HepG2 (cell line): Measurements from ENCODE around the gene GTF2A1. TPM values are rescaled to one million over a fixed set of nuclear protein-coding genes. Genes with fewer than 3 reads are reported as not detected.

Experiments used
- CBX5 ChIP-seq: sonication (generic); formaldehyde crosslinking; IDR thresholded peaks from 2 replicates; pipeline ENCODE4 v1.4.0; 2020; ENCODE audit warnings: missing genetic modification reagents, borderline replicate concordance
- EHMT2 ChIP-seq: fragments of 200-600 bp; sonication (generic); IDR thresholded peaks from 2 replicates; pipeline ENCODE4 v1.7.0; 2017; ENCODE audit warnings: antibody characterized with exemption, low read depth, low read length, borderline replicate concordance
- NBN ChIP-seq: fragments of 450-650 bp; conservative IDR thresholded peaks from 2 replicates; pipeline ENCODE4 v1.6.1; 2017
- NFRKB ChIP-seq: fragments of 450-650 bp; IDR thresholded peaks from 2 replicates; pipeline ENCODE4 v1.6.1; 2017
- PCBP1 ChIP-seq: fragments of 200-400 bp; formaldehyde crosslinking; IDR thresholded peaks from 2 replicates; pipeline ENCODE4 v1.6.1; 2017; ENCODE audit warnings: mild to moderate bottlenecking, low read depth, low read length, borderline replicate concordance
- TAF1 ChIP-seq: sonication (generic); formaldehyde crosslinking; IDR thresholded peaks from 2 replicates; pipeline ENCODE4 v1.4.0; 2020; ENCODE audit warnings: missing genetic modification reagents
- ZFP36L1 ChIP-seq: sonication (generic); formaldehyde crosslinking; IDR thresholded peaks from 2 replicates; pipeline ENCODE4 v1.8.0; 2022; ENCODE audit warnings: mild to moderate bottlenecking, missing genetic modification reagents, moderate library complexity
- polyA plus RNA-seq, 8 experiments: library from polyadenylated mRNA; depleted of rRNA in 3 of 8; stranded (reverse) in 7 of 8; unstranded in 1 of 8; fragments of >200 nt; fragmentation: Illumina TruSeq in 4 of 8; extraction: Trizol in 4 of 8; gene quantifications; 2 replicates each; pipeline versions ENCODE4 v1.2.1 to v1.2.3, GENCODE V29; 2011 to 2016; ENCODE audit warnings: low read depth in 4 of 8, missing spikeins in 1 of 8, mixed read lengths in 1 of 8; ENCODE audit not compliant: insufficient read depth in 1 of 8
- total RNA-seq, 5 experiments: library from RNA; depleted of rRNA; stranded (reverse); fragments of >200 nt; fragmentation: Illumina TruSeq; extraction: Trizol; gene quantifications; 2 replicates each; pipeline ENCODE4 v1.2.3, GENCODE V29; 2016; ENCODE audit warnings: low read depth in 1 of 5
- TF ChIP-seq, protein P1 (sequence below): sonication (generic); formaldehyde crosslinking; IDR thresholded peaks from 2 replicates; pipeline ENCODE4 v1.5.0; 2020; ENCODE audit warnings: missing genetic modification reagents
- TF ChIP-seq, protein P2 (sequence below): sonication (generic); formaldehyde crosslinking; IDR thresholded peaks from 2 replicates; pipeline ENCODE4 v1.4.0; 2020; ENCODE audit warnings: missing genetic modification reagents
- TF ChIP-seq, protein P3 (sequence below): sonication (generic); formaldehyde crosslinking; IDR thresholded peaks from 2 replicates; pipeline ENCODE4 v1.5.1; 2020; ENCODE audit warnings: missing genetic modification reagents, mild to moderate bottlenecking, borderline replicate concordance
- TF ChIP-seq, protein P4 (sequence below): IDR thresholded peaks from 2 replicates; pipeline ENCODE4 v1.6.1; 2016; ENCODE audit warnings: low read depth, missing genetic modification reagents, missing compliant biosample characterization

The GTF2A1 gene
- total and polyA plus RNA-seq, 2 of the 13 experiments (the other 11 are each of a cell fraction or from before 2014, with no cell fraction given): 14.9 to 17.5 TPM

DNA sequence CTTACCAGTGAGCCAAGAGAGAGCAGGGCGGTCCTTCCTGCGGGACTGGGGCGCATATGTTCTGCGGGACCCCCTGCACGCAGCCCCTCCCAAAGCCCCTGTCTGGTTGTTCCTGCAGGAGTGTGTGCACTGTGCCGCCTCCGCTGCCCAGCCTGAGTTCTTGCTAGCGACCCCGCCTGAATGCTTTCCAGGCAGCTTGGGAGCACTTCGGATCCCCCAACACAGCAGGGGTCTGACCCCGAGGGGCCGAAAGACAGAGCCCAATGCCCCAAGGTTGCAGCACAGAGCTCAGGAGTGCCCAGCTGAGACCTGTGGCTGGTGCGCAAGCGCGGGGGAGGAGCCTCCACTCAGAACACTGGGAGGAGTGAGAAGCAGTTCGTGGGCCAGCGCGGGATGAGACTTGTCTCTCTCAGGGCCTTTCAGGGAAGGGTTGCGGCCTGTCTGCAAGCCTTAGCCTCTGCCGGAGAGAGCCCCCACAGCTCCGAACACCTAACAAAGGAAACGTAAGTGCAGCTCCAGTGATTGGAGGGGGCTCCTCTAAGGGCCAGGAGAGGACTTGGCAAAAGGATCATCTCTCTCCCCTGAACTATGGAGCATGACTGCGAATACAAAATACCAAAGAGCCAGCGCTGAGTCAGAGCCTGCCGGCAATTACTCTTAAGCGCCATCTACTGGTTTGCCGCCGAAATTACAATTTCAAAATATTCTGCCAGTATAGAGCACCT is 50.5 kb downstream of the GTF2A1 start (continued):
- TF ChIP-seq, protein P1, sequence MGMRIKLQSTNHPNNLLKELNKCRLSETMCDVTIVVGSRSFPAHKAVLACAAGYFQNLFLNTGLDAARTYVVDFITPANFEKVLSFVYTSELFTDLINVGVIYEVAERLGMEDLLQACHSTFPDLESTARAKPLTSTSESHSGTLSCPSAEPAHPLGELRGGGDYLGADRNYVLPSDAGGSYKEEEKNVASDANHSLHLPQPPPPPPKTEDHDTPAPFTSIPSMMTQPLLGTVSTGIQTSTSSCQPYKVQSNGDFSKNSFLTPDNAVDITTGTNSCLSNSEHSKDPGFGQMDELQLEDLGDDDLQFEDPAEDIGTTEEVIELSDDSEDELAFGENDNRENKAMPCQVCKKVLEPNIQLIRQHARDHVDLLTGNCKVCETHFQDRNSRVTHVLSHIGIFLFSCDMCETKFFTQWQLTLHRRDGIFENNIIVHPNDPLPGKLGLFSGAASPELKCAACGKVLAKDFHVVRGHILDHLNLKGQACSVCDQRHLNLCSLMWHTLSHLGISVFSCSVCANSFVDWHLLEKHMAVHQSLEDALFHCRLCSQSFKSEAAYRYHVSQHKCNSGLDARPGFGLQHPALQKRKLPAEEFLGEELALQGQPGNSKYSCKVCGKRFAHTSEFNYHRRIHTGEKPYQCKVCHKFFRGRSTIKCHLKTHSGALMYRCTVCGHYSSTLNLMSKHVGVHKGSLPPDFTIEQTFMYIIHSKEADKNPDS (CRISPR knock-in tag): no peak
- TF ChIP-seq NFRKB (no peak), ZFP36L1 (CRISPR knock-in tag) (0 out of 2 replicates have a peak, but pooled peaks have one; percentile 55), PCBP1 (no peak), CBX5 (no peak), EHMT2 (no peak; the same call in 1 of the 2 replicates), TAF1 (CRISPR knock-in tag) (peak; percentile 88), NBN (no peak)
- TF ChIP-seq, protein P2, sequence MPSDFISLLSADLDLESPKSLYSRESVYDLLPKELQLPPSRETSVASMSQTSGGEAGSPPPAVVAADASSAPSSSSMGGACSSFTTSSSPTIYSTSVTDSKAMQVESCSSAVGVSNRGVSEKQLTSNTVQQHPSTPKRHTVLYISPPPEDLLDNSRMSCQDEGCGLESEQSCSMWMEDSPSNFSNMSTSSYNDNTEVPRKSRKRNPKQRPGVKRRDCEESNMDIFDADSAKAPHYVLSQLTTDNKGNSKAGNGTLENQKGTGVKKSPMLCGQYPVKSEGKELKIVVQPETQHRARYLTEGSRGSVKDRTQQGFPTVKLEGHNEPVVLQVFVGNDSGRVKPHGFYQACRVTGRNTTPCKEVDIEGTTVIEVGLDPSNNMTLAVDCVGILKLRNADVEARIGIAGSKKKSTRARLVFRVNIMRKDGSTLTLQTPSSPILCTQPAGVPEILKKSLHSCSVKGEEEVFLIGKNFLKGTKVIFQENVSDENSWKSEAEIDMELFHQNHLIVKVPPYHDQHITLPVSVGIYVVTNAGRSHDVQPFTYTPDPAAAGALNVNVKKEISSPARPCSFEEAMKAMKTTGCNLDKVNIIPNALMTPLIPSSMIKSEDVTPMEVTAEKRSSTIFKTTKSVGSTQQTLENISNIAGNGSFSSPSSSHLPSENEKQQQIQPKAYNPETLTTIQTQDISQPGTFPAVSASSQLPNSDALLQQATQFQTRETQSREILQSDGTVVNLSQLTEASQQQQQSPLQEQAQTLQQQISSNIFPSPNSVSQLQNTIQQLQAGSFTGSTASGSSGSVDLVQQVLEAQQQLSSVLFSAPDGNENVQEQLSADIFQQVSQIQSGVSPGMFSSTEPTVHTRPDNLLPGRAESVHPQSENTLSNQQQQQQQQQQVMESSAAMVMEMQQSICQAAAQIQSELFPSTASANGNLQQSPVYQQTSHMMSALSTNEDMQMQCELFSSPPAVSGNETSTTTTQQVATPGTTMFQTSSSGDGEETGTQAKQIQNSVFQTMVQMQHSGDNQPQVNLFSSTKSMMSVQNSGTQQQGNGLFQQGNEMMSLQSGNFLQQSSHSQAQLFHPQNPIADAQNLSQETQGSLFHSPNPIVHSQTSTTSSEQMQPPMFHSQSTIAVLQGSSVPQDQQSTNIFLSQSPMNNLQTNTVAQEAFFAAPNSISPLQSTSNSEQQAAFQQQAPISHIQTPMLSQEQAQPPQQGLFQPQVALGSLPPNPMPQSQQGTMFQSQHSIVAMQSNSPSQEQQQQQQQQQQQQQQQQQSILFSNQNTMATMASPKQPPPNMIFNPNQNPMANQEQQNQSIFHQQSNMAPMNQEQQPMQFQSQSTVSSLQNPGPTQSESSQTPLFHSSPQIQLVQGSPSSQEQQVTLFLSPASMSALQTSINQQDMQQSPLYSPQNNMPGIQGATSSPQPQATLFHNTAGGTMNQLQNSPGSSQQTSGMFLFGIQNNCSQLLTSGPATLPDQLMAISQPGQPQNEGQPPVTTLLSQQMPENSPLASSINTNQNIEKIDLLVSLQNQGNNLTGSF (CRISPR knock-in tag): no peak
- TF ChIP-seq, protein P3, sequence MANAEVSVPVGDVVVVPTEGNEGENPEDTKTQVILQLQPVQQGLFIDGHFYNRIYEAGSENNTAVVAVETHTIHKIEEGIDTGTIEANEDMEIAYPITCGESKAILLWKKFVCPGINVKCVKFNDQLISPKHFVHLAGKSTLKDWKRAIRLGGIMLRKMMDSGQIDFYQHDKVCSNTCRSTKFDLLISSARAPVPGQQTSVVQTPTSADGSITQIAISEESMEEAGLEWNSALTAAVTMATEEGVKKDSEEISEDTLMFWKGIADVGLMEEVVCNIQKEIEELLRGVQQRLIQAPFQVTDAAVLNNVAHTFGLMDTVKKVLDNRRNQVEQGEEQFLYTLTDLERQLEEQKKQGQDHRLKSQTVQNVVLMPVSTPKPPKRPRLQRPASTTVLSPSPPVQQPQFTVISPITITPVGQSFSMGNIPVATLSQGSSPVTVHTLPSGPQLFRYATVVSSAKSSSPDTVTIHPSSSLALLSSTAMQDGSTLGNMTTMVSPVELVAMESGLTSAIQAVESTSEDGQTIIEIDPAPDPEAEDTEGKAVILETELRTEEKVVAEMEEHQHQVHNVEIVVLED: peak; percentile 46; the same call in 1 of the 2 replicates
- TF ChIP-seq, protein P4, sequence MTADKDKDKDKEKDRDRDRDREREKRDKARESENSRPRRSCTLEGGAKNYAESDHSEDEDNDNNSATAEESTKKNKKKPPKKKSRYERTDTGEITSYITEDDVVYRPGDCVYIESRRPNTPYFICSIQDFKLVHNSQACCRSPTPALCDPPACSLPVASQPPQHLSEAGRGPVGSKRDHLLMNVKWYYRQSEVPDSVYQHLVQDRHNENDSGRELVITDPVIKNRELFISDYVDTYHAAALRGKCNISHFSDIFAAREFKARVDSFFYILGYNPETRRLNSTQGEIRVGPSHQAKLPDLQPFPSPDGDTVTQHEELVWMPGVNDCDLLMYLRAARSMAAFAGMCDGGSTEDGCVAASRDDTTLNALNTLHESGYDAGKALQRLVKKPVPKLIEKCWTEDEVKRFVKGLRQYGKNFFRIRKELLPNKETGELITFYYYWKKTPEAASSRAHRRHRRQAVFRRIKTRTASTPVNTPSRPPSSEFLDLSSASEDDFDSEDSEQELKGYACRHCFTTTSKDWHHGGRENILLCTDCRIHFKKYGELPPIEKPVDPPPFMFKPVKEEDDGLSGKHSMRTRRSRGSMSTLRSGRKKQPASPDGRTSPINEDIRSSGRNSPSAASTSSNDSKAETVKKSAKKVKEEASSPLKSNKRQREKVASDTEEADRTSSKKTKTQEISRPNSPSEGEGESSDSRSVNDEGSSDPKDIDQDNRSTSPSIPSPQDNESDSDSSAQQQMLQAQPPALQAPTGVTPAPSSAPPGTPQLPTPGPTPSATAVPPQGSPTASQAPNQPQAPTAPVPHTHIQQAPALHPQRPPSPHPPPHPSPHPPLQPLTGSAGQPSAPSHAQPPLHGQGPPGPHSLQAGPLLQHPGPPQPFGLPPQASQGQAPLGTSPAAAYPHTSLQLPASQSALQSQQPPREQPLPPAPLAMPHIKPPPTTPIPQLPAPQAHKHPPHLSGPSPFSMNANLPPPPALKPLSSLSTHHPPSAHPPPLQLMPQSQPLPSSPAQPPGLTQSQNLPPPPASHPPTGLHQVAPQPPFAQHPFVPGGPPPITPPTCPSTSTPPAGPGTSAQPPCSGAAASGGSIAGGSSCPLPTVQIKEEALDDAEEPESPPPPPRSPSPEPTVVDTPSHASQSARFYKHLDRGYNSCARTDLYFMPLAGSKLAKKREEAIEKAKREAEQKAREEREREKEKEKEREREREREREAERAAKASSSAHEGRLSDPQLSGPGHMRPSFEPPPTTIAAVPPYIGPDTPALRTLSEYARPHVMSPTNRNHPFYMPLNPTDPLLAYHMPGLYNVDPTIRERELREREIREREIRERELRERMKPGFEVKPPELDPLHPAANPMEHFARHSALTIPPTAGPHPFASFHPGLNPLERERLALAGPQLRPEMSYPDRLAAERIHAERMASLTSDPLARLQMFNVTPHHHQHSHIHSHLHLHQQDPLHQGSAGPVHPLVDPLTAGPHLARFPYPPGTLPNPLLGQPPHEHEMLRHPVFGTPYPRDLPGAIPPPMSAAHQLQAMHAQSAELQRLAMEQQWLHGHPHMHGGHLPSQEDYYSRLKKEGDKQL: no peak
